ENCODE measurements around the gene NCKAP5.

- no peak for TF ChIP-seq EP300 (IDR thresholded peaks at IDR 0.05)
- no peak for TF ChIP-seq CTCF (IDR thresholded peaks at IDR 0.05)
- no peak for TF ChIP-seq POLR2A (IDR thresholded peaks at IDR 0.05)
Observed at GRCh38 chr2:132951008-132951714, 617.1 kb downstream of the NCKAP5 start.

Data from ovary (tissue), 3 donors.